Trophoblast cell (in vitro differentiated cells and primary cell): ENCODE measurements around the gene TM9SF1.
A peak's percentile ranks its signal among the peaks of the same experiment; 100 is the strongest.

Experiments used
- DNase-seq, 2 donors: peaks; one replicate each; pipeline ENCODE4 v3.0.0-alpha.2; 2016
- H2AFZ ChIP-seq: 2 replicates; pipeline ENCODE4 v1.6.1; 2013; ENCODE audit warnings: low read length, moderate library complexity, mild to moderate bottlenecking; ENCODE audit not compliant: insufficient read depth, poor library complexity
- H2AK5ac ChIP-seq: 2 replicates; pipeline ENCODE4 v1.6.1; 2013; ENCODE audit warnings: mild to moderate bottlenecking, low read length
- H2BK120ac ChIP-seq: 2 replicates; pipeline ENCODE4 v1.6.1; 2013; ENCODE audit warnings: low read length, mild to moderate bottlenecking, moderate library complexity; ENCODE audit not compliant: insufficient read depth, poor library complexity
- H2BK12ac ChIP-seq: 2 replicates; pipeline ENCODE4 v1.6.1; 2013; ENCODE audit warnings: mild to moderate bottlenecking, low read length, moderate library complexity
- H2BK5ac ChIP-seq: 2 replicates; pipeline ENCODE4 v1.6.1; 2013; ENCODE audit warnings: low read length, low read depth, moderate library complexity, mild to moderate bottlenecking; ENCODE audit not compliant: poor library complexity
- H3K14ac ChIP-seq: 2 replicates; pipeline ENCODE4 v1.6.1; 2013; ENCODE audit warnings: mild to moderate bottlenecking, low read length
- H3K18ac ChIP-seq: 2 replicates; pipeline ENCODE4 v1.6.1; 2013; ENCODE audit warnings: mild to moderate bottlenecking, low read length
- H3K23ac ChIP-seq: 2 replicates; pipeline ENCODE4 v1.6.1; 2013; ENCODE audit warnings: low read length
- H3K27ac ChIP-seq: 2 replicates; pipeline ENCODE4 v1.5.1; 2013; ENCODE audit warnings: low read depth, mild to moderate bottlenecking, inconsistent platforms, low read length, moderate library complexity
- H3K27me3 ChIP-seq: 2 replicates; pipeline ENCODE4 v1.6.1; 2013; ENCODE audit warnings: inconsistent platforms, mild to moderate bottlenecking, low read length, moderate library complexity; ENCODE audit not compliant: insufficient read depth
- H3K36me3 ChIP-seq, 2 experiments: 1 replicate in 1 of 2; 2 replicates in 1 of 2; pipeline ENCODE4 v1.6.1; 2013; ENCODE audit warnings: low read length in 2 of 2, mild to moderate bottlenecking in 2 of 2, moderate library complexity in 1 of 2; ENCODE audit not compliant: insufficient read depth in 2 of 2, control insufficient read depth in 1 of 2
- H3K4ac ChIP-seq: 2 replicates; pipeline ENCODE4 v1.6.1; 2013; ENCODE audit warnings: low read depth, mild to moderate bottlenecking, low read length, moderate library complexity
- H3K4me1 ChIP-seq, 2 experiments: 1 replicate in 1 of 2; 2 replicates in 1 of 2; pipeline ENCODE4 v1.6.1; 2013; ENCODE audit warnings: low read length in 2 of 2, mild to moderate bottlenecking in 2 of 2, moderate library complexity in 1 of 2; ENCODE audit not compliant: insufficient read depth in 2 of 2, control insufficient read depth in 1 of 2
- H3K4me2 ChIP-seq: 2 replicates; pipeline ENCODE4 v1.6.1; 2013; ENCODE audit warnings: inconsistent platforms, mild to moderate bottlenecking, low read length, moderate library complexity
- H3K4me3 ChIP-seq: 2 replicates; pipeline ENCODE4 v1.5.1; 2013; ENCODE audit warnings: mild to moderate bottlenecking, low read depth, low read length, inconsistent platforms
- H3K79me1 ChIP-seq: one replicate; pipeline ENCODE4 v1.6.1; 2013; ENCODE audit warnings: low read length
- H3K79me2 ChIP-seq: 2 replicates; pipeline ENCODE4 v1.6.1; 2013; ENCODE audit warnings: low read length, mild to moderate bottlenecking; ENCODE audit not compliant: control insufficient read depth, insufficient read depth, poor library complexity
- H3K9ac ChIP-seq: 2 replicates; pipeline ENCODE4 v1.6.1; 2013; ENCODE audit warnings: mild to moderate bottlenecking, low read length
- H3K9me3 ChIP-seq: 2 replicates; pipeline ENCODE4 v1.6.1; 2013; ENCODE audit warnings: low read depth, mild to moderate bottlenecking, control low read depth, inconsistent platforms, low read length; ENCODE audit not compliant: insufficient read depth
- H4K12ac ChIP-seq: 2 replicates; pipeline ENCODE4 v1.6.1; 2013; ENCODE audit warnings: low read depth, mild to moderate bottlenecking, low read length, moderate library complexity
- H4K8ac ChIP-seq: 2 replicates; pipeline ENCODE4 v1.6.1; 2013; ENCODE audit warnings: low read depth, mild to moderate bottlenecking, low read length, moderate library complexity
- H4K91ac ChIP-seq: one replicate; pipeline ENCODE4 v1.6.1; 2013; ENCODE audit warnings: low read depth, mild to moderate bottlenecking, low read length, moderate library complexity
- WGBS: extraction: QIAGEN DNeasy Blood & Tissue Kit; methylation state at CpG from one replicate; pipeline ENCODE4 v1.1.7; 2013; ENCODE audit warnings: missing lambda C conversion rate; ENCODE audit not compliant: insufficient read length, insufficient coverage; ENCODE audit errors: extremely low coverage; 5-methylcytosine and 5-hydroxymethylcytosine counted together

TM9SF1 gene

DNA sequence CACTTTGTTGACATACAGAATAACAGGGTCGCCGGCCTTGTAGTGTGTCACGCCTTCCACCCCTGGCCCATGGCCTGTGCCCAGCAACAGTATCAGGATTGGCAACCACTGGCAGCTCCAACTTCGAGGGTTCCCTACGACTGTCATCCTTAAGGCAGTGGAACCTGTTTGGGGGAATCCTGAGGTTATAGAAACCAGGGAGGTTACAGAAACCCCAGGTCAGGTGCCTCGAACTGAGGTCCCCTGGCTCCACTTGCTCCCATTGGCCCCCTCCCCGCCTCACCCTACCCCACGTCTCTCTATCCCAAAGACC lies 412 bp downstream of the TM9SF1 start:
- H3K9ac ChIP-seq, result peak overlapping the region; percentile 79
- peak overlapping the region; percentile 96 for H3K14ac ChIP-seq
- H4K12ac ChIP-seq, result peak overlapping the region; percentile 95
- H2AFZ ChIP-seq, result peak overlapping the region; percentile 84
- H3K4ac ChIP-seq, result peak overlapping the region; percentile 90
- peaks cover 1% of the 10 kb centered on the region for H3K9me3 ChIP-seq
- H3K4me2 ChIP-seq, result peak overlapping the region; percentile 88
- DNase-seq, result no peak
- H2BK5ac ChIP-seq, result peak overlapping the region; percentile 87
- peak overlapping the region; percentile 91 for H4K91ac ChIP-seq
- peak overlapping the region; percentile 59 for H2AK5ac ChIP-seq
- H3K4me1 ChIP-seq, result peaks cover 6 to 8% of the 10 kb centered on the region in 2 experiments
- H3K79me1 ChIP-seq, result peaks cover 12% of the 10 kb centered on the region
- peak overlapping the region; percentile 90 for H4K8ac ChIP-seq
- no peak overlapping the region for H3K23ac ChIP-seq
- peak overlapping the region; percentile 75 for H3K4me3 ChIP-seq
- peak overlapping the region; percentile 83 for H3K27ac ChIP-seq
- H2BK12ac ChIP-seq, result no peak overlapping the region
- H3K18ac ChIP-seq, result peak overlapping the region; percentile 87
- H3K36me3 ChIP-seq, result peaks cover 14 to 24% of the 10 kb centered on the region in 2 experiments
- peak overlapping the region; percentile 87 for H2BK120ac ChIP-seq
- H3K27me3 ChIP-seq, result no peaks in the 10 kb centered on the region
- WGBS, result no CpG with 5 or more reads among the region's 8 CpGs
- H3K79me2 ChIP-seq, result peaks cover 11% of the 10 kb centered on the region

DNA sequence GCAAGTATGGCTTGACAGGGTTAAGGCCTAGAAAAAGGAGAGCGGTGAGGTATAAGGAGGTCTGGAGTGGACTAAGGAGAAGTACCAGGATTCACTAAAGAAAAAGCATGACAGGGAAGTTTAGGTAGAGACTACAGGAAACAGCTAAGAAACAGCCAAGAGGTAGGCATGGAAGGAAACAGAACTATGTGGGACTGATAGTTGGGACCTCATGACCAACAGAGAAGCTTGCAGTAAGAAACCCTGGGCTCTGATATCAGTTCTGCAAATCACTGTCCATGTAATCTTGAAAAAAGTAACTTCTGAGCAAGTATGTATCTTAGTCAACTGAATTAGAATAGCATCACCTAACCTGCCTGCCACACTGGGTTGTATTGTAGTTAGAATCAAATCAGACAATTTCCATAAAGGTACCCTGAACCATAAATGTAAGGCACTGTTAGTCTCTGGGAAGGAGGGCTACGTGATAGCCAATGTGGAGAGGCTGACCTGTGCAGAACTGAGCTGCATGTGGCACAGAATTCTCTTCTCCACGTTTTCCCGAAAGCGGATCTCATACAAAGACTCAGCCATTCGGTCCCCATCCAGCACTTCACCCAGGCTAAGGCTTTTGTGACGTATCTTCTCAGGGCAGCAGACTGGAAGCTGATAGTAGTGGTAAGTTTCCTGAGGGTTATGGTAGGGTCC lies 912 bp downstream of the TM9SF1 start:
- H3K27me3 ChIP-seq, result no peaks in the 10 kb centered on the region
- no CpG with 5 or more reads among the region's 7 CpGs for WGBS

DNA sequence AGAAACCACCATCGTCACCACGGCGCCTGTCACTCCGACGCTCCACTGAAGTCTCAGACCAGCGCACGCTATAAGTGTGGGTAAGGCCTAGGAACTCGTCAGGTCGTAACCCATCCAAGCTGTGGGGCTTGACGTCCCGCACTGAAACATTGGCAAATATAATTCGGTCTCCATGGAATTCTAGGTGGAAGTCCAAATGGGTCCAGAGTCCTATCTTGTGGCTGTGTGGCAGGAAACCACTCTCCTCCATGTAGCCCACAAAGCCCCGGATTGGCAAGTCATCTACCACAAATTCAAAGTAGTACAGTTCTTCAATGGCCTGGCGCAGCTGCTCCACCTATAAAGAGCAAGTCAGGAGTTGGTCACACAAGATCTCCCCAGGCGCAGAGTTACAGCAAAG lies 2.3 kb downstream of the TM9SF1 start:
- Histone ChIP-seq H4K8ac (no peak overlapping the region), H3K79me1 (peaks cover 15% of the 10 kb centered on the region), H3K4me1 (peaks cover 9 to 10% of the 10 kb centered on the region in 2 experiments), H2AFZ (no peak overlapping the region), H3K27me3 (no peaks in the 10 kb centered on the region), H3K27ac (no peak overlapping the region), H2BK12ac (no peak overlapping the region), H3K4me2 (no peak overlapping the region), H3K9ac (no peak overlapping the region), H3K14ac (no peak overlapping the region), H3K18ac (no peak overlapping the region), H3K4ac (no peak overlapping the region), H2BK5ac (no peak overlapping the region), H3K9me3 (peaks cover 1% of the 10 kb centered on the region), H3K36me3 (peaks cover 14 to 26% of the 10 kb centered on the region in 2 experiments), H3K23ac (no peak overlapping the region), H2AK5ac (no peak overlapping the region), H3K79me2 (peaks cover 15% of the 10 kb centered on the region), H4K91ac (no peak overlapping the region), H3K4me3 (no peak overlapping the region), H4K12ac (no peak overlapping the region), H2BK120ac (no peak overlapping the region)
- WGBS, result no CpG with 5 or more reads among the region's 15 CpGs
- DNase-seq, result no peak

More for the DNA sequence above, 912 bp downstream of the TM9SF1 start:
- no peak overlapping the region for H2BK5ac ChIP-seq
- no peak overlapping the region for H2BK12ac ChIP-seq
- H4K12ac ChIP-seq, result peak overlapping the region; percentile 95
- peak overlapping the region; percentile 96 for H3K14ac ChIP-seq
- H3K79me2 ChIP-seq, result peaks cover 11% of the 10 kb centered on the region
- H3K36me3 ChIP-seq, result peaks cover 14 to 26% of the 10 kb centered on the region in 2 experiments
- peak overlapping the region; percentile 75 for H3K4me3 ChIP-seq
- peak overlapping the region; percentile 87 for H2BK120ac ChIP-seq
- peaks cover 12% of the 10 kb centered on the region for H3K79me1 ChIP-seq
- peaks cover 1% of the 10 kb centered on the region for H3K9me3 ChIP-seq
- peak overlapping the region; percentile 84 for H2AFZ ChIP-seq
- H4K91ac ChIP-seq, result peak overlapping the region; percentile 91
- peak overlapping the region; percentile 23 for H3K9ac ChIP-seq
- H2AK5ac ChIP-seq, result peak overlapping the region; percentile 59
- no peak overlapping the region for H3K23ac ChIP-seq
- H3K27ac ChIP-seq, result no peak overlapping the region
- peak overlapping the region; percentile 90 for H4K8ac ChIP-seq
- H3K4me2 ChIP-seq, result peak overlapping the region; percentile 88
- H3K4me1 ChIP-seq, result peaks cover 8 to 10% of the 10 kb centered on the region in 2 experiments
- H3K18ac ChIP-seq, result peak overlapping the region; percentile 57
- DNase-seq, result no peak
- peak overlapping the region; percentile 90 for H3K4ac ChIP-seq

DNA sequence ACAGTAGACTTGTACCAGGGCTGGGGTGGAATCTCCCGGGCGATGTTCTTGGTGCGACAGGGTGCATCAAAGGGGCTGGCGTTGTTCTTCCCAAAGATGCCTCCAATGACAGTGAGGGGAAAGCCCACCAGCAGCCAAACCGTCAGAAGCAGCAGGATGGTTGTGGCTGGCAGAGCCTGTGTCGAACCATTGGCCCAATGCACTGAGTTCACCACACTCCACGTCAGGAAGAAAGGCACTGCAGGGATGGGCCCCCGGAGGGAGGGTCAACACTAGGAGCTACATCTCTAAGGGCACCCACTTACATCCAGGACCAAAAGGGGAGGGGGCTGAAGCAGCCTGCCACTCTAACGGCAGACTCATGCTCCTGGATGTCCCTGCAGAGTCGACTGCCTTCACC lies 4.8 kb downstream of the TM9SF1 start:
- Histone ChIP-seq H3K79me2 (peaks cover 10% of the 10 kb centered on the region), H3K14ac (no peak overlapping the region), H3K27me3 (no peaks in the 10 kb centered on the region), H4K8ac (no peak overlapping the region), H3K4me1 (peaks cover 8 to 10% of the 10 kb centered on the region in 2 experiments), H2AK5ac (no peak overlapping the region), H3K27ac (no peak overlapping the region), H3K79me1 (peaks cover 9% of the 10 kb centered on the region), H3K4me3 (peak overlapping the region; percentile 53), H2BK12ac (no peak overlapping the region), H3K4ac (no peak overlapping the region), H2BK120ac (no peak overlapping the region), H2BK5ac (no peak overlapping the region), H2AFZ (no peak overlapping the region), H3K9ac (no peak overlapping the region), H3K9me3 (peaks cover 1% of the 10 kb centered on the region), H3K23ac (no peak overlapping the region), H3K36me3 (peaks cover 28 to 45% of the 10 kb centered on the region in 2 experiments), H3K4me2 (no peak overlapping the region), H3K18ac (no peak overlapping the region), H4K91ac (no peak overlapping the region), H4K12ac (no peak overlapping the region)
- WGBS, result no CpG with 5 or more reads among the region's 10 CpGs
- DNase-seq, result no peak
